Smooth muscle cell (in vitro differentiated cells): Measurements from ENCODE around the gene TNFRSF1B. TPM values are rescaled to one million over a fixed set of nuclear protein-coding genes. Genes with fewer than 3 reads are reported as not detected.

ENCODE experiments used
- DNase-seq: peaks from one replicate; lab custom pipeline; 2025; ENCODE audit not compliant: unreplicated experiment; lab: John Stamatoyannopoulos, UW
- H2AFZ ChIP-seq: fragments of 200-600 bp; sonication (generic); 2 replicates; pipeline ENCODE4 v1.6.0; 2016; ENCODE audit warnings: antibody characterized with exemption, low read depth, mild to moderate bottlenecking
- H3F3A ChIP-seq: fragments of 200-600 bp; sonication (generic); 2 replicates; pipeline ENCODE4 v1.6.0; 2017; ENCODE audit warnings: antibody characterized with exemption, low read depth
- H3K27ac ChIP-seq: fragments of 200-600 bp; sonication (generic); 2 replicates; pipeline ENCODE4 v1.5.1; 2016; ENCODE audit warnings: low read depth, mild to moderate bottlenecking
- H3K27me3 ChIP-seq: fragments of 200-600 bp; sonication (generic); 2 replicates; pipeline ENCODE4 v1.6.1; 2016; ENCODE audit warnings: low read depth, mild to moderate bottlenecking
- H3K36me3 ChIP-seq: fragments of 200-600 bp; sonication (generic); 2 replicates; pipeline ENCODE4 v1.5.1; 2016; ENCODE audit warnings: low read depth
- H3K4me1 ChIP-seq: fragments of 200-600 bp; sonication (generic); 2 replicates; pipeline ENCODE4 v1.5.1; 2016; ENCODE audit warnings: low read depth
- H3K4me2 ChIP-seq: fragments of 200-600 bp; sonication (generic); 2 replicates; pipeline ENCODE4 v1.6.0; 2016; ENCODE audit warnings: mild to moderate bottlenecking
- H3K4me3 ChIP-seq: fragments of 200-600 bp; sonication (generic); 2 replicates; pipeline ENCODE4 v1.5.1; 2016; ENCODE audit warnings: mild to moderate bottlenecking
- H3K79me2 ChIP-seq: fragments of 200-600 bp; sonication (generic); 2 replicates; pipeline ENCODE4 v1.6.0; 2016; ENCODE audit warnings: low read depth, mild to moderate bottlenecking
- H3K9ac ChIP-seq: fragments of 200-600 bp; sonication (generic); 2 replicates; pipeline ENCODE4 v1.6.0; 2016; ENCODE audit warnings: low read depth
- H3K9me3 ChIP-seq: fragments of 200-600 bp; sonication (generic); replicated peaks from 2 replicates; pipeline ENCODE4 v1.5.1; 2016; ENCODE audit warnings: low read depth
- H4K20me1 ChIP-seq: fragments of 200-600 bp; sonication (generic); 2 replicates; pipeline ENCODE4 v1.6.0; 2016; ENCODE audit warnings: low read depth
- WGBS: methylation state at CpG from one replicate; pipeline ENCODE4 v1.1.7; 2016; ENCODE audit warnings: low lambda C conversion rate; 5-methylcytosine and 5-hydroxymethylcytosine counted together
- polyA plus RNA-seq: library from polyadenylated mRNA; unstranded; fragments of >200 nt; fragmentation: Nextera tagmentation; extraction: Ambion mirVana; gene quantifications from 2 replicates; pipeline ENCODE4 v1.2.1, GENCODE V29; 2016
- total RNA-seq: library from RNA; depleted of rRNA; stranded (reverse); fragments of >200 nt; gene quantifications from 2 replicates; pipeline ENCODE4 v1.2.3, GENCODE V29; 2014
- TF ChIP-seq, protein P1 (sequence below): fragments of 200-600 bp; sonication (generic); IDR thresholded peaks from 2 replicates; pipeline ENCODE4 v1.5.1; 2017; ENCODE audit warnings: borderline replicate concordance, mild to moderate bottlenecking, antibody characterized with exemption; ENCODE audit not compliant: insufficient read depth, poor library complexity, severe bottlenecking

TNFRSF1B gene
- total and polyA plus RNA-seq, 2 experiments from 2014 or later = 9.0 to 20.3 TPM

DNA sequence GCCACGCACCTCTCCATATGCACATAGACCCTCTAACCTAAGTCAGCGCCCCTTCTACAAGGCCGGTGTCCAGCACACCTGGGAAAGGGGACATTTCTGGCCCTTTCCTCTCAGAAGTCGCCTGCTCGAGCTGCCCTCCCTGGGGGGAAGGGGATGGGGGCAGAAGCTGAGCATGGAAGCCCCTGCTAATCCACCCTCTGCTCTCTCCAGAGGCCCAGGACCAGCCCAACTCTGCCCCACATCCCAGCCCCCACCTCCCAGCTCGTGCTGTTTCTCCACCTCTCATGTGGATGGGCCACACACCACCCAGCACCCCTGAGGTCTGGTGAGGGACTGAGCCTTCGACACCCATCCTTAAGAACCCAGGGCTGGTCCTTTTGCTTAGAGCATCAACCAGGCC, 14.8 kb downstream of the TNFRSF1B start:
- Histone ChIP-seq H4K20me1 (no peaks in the 10 kb centered on the region), H2AFZ (no peak overlapping the region), H3K9ac (no peak overlapping the region), H3K36me3 (no peaks in the 10 kb centered on the region), H3K27ac (peak overlapping the region; percentile 37), H3K27me3 (no peaks in the 10 kb centered on the region), H3K9me3 (no peaks in the 10 kb centered on the region), H3K4me3 (no peak overlapping the region), H3K4me2 (no peak overlapping the region), H3F3A (peaks cover 7% of the 10 kb centered on the region), H3K4me1 (peaks cover 22% of the 10 kb centered on the region), H3K79me2 (no peaks in the 10 kb centered on the region)
- WGBS = 95% methylated on average over 7 of the region's 7 CpGs
- TF ChIP-seq, protein P1, sequence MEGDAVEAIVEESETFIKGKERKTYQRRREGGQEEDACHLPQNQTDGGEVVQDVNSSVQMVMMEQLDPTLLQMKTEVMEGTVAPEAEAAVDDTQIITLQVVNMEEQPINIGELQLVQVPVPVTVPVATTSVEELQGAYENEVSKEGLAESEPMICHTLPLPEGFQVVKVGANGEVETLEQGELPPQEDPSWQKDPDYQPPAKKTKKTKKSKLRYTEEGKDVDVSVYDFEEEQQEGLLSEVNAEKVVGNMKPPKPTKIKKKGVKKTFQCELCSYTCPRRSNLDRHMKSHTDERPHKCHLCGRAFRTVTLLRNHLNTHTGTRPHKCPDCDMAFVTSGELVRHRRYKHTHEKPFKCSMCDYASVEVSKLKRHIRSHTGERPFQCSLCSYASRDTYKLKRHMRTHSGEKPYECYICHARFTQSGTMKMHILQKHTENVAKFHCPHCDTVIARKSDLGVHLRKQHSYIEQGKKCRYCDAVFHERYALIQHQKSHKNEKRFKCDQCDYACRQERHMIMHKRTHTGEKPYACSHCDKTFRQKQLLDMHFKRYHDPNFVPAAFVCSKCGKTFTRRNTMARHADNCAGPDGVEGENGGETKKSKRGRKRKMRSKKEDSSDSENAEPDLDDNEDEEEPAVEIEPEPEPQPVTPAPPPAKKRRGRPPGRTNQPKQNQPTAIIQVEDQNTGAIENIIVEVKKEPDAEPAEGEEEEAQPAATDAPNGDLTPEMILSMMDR = no peak
- no peak for DNase-seq

DNA sequence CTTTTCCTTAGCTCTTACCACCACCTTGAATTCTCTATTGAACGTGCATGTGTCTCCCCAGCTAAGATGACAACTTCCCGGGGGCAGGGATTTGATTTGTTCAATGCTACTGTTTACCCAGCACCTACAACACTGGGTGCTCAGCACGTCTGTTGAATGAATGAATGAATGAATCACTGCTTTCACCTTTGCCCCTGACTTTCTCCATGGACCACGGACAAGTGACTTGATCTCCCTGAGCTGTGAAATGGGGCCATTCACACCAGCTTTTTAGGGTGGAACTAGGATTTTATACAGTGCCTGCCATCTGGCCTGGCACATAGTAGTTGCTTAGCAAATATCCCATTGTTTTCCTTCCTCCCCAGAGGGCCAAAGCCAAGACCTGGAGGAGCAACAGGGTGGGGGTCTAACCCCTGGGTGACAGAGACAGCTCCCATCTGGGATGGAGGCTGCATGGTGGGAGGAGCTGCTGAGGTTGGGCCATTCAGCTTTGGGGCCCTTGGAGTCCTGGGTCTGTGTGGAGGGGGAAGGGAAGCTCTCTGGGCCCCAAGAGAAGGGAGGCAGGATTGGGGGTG, 15.7 kb downstream of the TNFRSF1B start:
- Histone ChIP-seq H3K4me1 (peaks cover 20% of the 10 kb centered on the region), H3K27ac (no peak overlapping the region), H3K36me3 (no peaks in the 10 kb centered on the region), H4K20me1 (no peaks in the 10 kb centered on the region), H2AFZ (no peak overlapping the region), H3K4me3 (no peak overlapping the region), H3K9ac (no peak overlapping the region), H3K4me2 (no peak overlapping the region), H3K9me3 (no peaks in the 10 kb centered on the region), H3K79me2 (no peaks in the 10 kb centered on the region), H3F3A (peaks cover 6% of the 10 kb centered on the region), H3K27me3 (no peaks in the 10 kb centered on the region)
- DNase-seq = no peak
- TF ChIP-seq, protein P1 = no peak
- 83% methylated on average over 4 of the region's 4 CpGs for WGBS

DNA sequence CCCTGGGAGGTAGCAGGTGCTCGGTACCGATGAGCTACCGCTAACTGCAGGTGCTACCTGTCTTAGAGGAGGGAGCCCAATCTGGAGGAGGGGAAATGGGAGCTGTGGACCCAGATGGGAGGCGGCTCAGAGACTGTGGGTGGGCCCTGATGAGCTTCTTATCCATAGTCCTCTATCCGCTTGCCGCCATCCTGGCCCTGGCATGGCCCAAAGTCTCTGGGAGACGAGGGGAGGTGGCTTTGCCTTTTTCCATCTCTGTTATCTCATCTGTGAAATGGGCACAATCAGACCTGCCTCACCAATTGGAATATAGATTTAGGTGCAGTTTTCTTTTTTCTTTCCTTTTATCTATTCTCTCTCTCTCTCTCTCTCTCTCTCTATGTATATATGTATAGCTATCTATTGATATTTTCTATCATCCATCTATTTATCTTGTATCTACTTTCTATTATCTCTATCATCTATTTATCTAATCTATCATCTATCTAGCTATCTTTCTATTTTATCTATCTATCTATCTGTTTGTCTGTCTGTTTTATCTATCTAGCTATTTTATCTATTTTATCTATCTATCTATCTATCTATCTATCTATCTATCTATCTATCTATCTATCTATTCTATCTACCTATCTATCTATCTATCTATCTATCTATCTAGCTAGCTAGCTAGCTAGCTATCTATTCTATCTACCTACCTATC, 16.5 kb downstream of the TNFRSF1B start:
- Histone ChIP-seq H3K36me3 (no peaks in the 10 kb centered on the region), H3K9me3 (no peaks in the 10 kb centered on the region), H3F3A (peaks cover 6% of the 10 kb centered on the region), H3K4me1 (peaks cover 18% of the 10 kb centered on the region), H2AFZ (no peak overlapping the region), H3K27me3 (no peaks in the 10 kb centered on the region), H4K20me1 (no peaks in the 10 kb centered on the region), H3K79me2 (no peaks in the 10 kb centered on the region), H3K4me2 (no peak overlapping the region), H3K9ac (no peak overlapping the region), H3K27ac (no peak overlapping the region), H3K4me3 (no peak overlapping the region)
- no peak for DNase-seq
- WGBS = 90% methylated on average over 7 of the region's 7 CpGs
- TF ChIP-seq, protein P1 = no peak
